ENCODE results near the gene ABCG8.

ABCG8 gene

DNA sequence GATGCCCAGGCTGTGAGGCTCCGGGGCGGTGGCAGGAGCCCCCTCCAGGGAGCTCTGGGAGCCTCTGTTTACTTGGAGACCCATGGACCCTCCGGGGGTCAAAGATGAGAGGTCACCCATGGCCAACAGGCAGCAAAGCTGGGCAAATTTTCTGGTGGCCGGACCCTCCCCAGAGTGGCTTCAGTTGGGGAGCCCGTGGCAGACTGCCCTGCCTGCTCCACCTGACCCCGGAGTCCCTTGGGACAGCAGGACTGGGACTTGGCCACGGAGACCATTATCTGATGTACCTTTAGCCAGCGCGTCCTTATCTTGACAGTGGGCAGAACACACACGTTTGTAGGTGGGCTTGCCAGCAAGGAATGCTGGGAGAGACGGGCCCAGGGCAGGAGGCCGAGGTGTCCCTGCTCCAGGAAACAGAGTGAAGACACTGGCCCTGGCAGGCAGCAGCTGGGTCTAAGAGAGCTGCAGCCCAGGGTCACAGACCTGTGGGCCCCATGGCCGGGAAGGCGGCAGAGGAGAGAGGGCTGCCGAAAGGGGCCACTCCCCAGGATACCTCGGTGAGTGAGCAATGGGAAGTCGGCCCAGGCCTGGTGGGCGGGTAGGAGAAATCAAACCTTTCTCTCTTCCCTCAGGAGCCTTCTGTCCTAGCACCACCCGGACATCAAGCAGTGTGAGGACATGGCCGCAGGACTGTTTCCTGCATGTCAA, at the start of gene ABCG8, which contains the start of gene ABCG5:
Gene ABCG8, plus strand, starts transcription at position 412 of the 708 bp plus-strand sequence. Its CDS starts 83 bp downstream, at position 495.
Gene ABCG5, minus strand, starts transcription at position 280 of the 708 bp plus-strand sequence. Its CDS starts 160 bp downstream, at position 120.
- no peak for DNase-seq

DNA sequence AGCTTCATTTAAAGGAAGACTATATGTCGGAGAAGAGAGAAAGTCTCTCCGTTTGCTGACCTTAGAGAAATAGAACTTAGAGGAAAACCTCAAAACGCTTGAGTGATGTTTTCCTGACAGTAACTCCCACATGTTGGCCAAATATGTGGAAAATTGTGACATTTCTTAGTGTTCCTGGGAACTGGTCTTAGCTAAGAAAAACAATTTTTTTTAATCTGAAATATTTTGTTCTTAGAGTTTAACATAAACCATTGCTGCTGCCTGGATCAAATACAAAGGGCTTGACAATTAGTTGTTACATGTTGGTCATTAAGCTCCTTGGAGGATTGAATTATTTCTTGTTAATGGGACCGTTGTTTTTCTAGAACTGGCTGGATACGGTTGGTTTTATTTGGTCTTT, 48.6 kb upstream of the ABCG8 start:
- no peak for DNase-seq

- no peak for DNase-seq
Measured at GRCh38 chr2:43791035-43791765, 47.6 kb upstream of the ABCG8 start.

DNA sequence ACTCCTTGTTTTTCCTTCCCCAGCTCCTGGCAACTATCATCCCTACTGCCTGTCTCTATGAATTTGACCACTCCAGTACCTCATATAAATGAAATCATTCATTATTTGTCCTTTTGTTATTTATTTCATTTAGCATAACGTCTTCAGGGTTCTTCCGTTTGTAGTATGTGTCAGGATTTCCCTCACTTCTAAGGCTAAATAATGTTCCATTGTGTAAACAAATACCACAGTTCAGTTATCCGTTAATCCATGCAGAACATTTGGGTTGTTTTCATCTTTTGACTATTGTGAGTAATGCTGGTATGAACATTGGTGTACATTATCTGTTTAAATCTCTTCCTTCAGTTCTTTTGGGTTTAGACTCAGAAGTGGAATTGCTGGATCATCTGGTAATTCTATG, 46.1 kb upstream of the ABCG8 start:
- no peak for DNase-seq

- no peak for DNase-seq
Measured at GRCh38 chr2:43794956-43795355, 43.8 kb upstream of the ABCG8 start.

DNA sequence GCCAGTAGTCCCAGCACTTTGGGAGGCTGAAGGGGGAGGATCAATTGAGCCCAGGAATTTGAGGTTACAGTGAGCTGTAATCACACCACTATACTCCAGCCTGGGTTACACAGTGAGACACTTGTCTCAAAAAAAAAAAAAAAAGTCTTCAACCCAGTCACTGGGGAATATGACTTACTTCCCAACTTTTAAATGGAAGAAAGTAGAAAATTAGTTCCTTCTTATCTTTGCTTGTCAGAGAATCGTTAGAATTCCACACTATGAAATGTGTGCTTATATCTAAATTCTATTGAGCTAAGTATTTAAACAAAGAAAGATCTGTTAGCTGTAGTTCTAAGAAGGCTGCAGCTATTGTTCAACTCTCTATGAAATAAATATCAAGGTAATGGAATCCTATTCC, 42.6 kb upstream of the ABCG8 start:
- no peak for DNase-seq

DNA sequence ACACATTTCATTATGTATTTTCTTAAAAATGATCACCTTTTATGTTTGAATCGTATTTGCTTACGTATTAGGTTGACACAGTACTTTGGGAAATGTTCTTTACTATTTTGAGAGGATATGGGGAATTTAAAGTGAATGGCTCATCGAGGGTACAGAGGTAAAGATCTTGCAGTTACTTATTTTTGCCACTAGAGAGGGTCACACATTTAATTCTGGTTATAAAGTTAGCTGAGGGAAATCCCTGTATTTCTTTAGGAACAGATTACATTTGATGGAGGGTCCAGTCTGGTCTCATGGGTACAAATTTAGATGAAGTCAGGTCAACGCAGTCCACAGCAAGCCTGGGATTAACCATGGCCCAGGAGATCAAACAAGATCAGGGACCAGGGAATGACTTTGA, 40.5 kb upstream of the ABCG8 start:
- no peak for DNase-seq

GRCh38 chr2:43800894-43801293, 37.9 kb upstream of the ABCG8 start:
- no peak for DNase-seq

DNA sequence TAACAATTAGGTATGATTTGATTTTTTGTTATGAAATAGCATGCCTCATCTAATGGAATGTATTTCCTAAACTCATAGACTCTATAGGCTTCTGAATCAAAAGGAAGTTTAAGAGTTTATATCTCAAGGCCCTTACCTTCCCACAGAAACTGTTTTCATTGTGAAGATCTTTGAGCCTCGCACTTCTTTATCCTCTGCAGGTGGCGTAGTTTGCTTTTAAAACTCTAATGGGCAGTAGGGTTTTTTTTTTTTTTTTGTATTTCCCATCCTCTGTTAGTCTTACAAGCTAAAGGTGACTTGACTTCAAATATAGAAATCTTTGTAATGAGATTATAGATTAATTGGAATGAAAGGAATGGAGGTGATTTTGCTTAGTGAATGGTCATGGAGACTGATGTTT, 36.6 kb upstream of the ABCG8 start:
- DNase-seq, result no peak

- no peak for DNase-seq
Measured at GRCh38 chr2:43803113-43803512, 35.7 kb upstream of the ABCG8 start.

- no peak for DNase-seq
Measured at GRCh38 chr2:43806719-43807031, 32.1 kb upstream of the ABCG8 start.

DNA sequence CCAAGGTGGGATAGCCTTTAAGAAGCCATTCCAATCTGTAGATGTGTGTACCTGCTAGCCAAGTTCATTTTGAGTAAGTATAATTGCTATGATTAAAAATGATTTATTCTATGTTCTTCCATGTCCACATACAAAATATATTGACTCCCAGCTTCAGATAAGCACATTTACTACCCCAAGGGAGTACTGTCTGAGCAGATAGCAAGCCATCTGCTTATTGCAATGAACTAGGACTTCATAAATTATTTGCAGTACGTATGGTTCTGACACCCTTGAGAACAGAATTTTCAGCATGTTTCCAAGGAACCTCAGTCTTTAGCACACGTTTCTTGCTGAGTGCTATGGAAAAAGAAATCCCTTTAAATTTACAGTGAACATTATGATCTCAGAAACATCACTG, 28.3 kb upstream of the ABCG8 start:
- no peak for DNase-seq

DNA sequence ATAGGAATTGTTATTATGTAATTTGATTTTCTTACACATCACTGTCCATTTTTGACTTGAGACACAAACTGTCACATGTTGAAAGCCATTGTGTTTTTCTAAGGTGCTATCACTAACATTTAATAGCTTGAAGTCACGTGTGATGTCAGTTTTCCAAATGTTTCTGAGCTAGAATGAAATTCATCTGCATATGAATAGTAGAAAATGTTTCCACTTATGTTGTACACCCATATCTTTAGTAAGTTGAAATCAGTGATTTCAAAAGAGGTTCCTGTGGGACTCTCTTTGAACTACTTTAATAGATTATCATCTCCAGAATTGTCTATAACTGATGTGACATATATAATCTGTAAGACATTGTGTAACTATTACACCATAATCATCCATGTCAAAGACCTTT, 27.9 kb upstream of the ABCG8 start:
- no peak for DNase-seq

DNA sequence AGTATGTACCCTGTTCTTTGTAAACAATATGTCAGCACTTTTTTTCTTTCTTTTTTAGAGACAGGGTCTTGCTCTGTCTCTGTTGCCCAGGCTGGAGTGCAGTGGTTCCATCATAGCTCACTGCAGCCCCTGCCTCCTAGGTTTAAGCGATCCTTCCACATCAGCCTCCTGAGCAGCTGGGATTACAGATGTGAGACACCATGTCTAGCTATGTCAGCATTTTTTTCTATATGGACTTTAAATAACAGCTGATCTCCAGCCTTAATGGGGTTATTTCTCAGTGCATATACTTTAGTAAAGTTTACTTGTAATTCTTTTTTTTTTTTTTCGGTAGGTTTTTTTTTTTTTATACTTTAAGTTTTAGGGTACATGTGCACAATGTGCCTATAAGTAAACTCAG, 26.8 kb upstream of the ABCG8 start:
- DNase-seq, result no peak

DNA sequence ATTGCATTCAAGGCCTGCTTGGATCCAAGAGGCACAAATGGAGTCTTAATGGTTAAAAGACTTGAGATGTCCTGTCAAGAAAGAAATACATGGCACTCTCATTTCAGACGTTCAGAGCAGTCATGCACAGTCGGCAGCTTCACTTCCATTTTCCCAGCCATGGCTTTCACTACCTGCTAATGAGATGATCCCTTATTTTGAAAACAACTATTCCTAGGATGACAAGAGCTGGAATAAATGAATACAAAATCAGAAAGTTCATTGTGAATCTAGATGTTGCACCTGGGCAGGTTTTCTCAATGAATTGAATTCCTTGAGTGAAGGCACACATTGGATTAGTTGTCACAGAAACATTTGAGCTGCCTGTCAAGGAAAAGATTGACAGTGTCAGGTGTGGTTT, 25.8 kb upstream of the ABCG8 start:
- DNase-seq, result no peak

- no peak for DNase-seq
Measured at GRCh38 chr2:43814711-43815110, 24.1 kb upstream of the ABCG8 start.

DNA sequence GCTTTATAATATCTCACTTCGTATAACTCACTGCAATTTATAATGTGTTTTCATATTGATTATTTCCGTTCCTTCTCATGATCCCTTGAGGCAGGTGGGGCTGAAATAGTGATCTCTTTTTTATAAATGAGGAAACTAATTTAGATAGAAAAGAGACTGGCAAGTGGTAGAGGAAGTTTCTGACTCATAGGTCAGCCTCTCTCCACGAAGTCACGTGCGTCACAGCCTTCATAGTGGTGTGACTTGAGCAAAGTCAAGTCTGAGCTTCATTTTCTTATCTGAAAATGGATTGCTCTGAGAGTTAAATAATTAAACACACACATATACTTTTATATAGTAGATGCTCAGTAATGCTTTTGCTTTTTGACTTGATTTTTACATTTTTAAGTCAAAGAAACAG, 20.0 kb upstream of the ABCG8 start:
- DNase-seq, result no peak

GRCh38 chr2:43819491-43820163, 19.1 kb upstream of the ABCG8 start:
- no peak for DNase-seq

GRCh38 chr2:43822839-43823238, 15.9 kb upstream of the ABCG8 start:
- DNase-seq, result no peak

DNA sequence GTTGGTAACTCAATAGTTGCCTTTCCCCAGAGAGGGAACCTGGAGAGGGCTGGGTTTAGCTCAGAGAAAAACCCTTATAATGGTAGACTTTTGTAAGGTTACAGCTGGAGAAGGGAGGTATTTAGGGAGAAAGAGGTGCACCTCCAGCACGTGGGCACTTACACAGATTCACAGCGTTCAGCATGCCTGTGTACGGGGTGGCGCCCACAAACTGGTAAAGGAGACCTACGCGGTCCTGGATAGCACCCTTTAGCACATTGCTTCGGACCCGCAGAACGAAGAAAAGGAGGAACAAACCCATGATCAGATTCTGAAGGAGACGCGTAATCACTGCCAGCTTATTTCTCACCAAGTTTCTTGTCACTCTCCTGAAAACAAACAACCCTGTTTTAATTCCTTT, 15.0 kb upstream of the ABCG8 start:
- DNase-seq, result no peak

DNA sequence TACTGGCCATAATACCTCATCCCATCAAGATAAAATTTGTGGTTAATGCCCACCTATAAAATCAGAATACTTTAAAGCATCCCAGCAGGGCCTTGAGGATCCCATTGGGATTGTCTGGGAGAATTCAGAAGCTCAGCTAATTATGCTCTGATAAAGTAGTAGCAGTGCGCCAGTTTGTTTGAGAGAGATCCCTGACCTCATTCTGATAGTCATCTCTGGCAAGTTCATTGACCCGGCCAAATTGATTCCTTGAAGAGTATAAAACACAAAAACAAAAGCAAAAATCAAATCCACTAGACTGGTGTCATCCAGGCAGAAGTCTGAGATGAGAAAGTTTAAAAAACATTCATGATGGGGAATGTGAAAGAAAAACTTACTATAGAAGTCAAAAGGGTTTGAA, 14.3 kb upstream of the ABCG8 start:
- DNase-seq, result no peak

DNA sequence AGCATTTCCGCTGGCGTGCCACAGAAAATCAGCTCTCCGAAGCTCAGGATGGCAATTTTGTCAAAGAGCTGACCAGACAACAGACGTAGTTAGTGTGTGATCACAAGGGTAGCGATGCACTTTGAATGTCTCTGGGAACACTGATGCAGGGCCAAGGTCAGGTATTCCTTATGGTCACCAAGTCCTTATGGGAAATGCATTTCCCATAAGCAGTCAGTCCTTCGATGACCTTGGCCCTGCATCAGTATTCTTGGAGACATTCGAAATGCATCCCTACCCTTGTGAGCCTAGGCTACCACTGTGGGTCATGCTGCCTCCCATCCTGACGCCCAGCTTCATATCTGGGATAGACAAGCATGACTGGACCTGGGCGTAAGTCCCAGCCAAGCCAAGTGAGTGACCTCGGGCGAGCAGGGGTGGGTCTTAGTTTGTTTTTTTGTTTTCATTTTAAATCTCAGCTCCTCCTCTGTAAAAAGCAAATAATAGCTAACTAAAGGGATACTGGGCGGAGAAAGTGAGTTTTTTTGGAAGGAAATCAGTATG, 13.7 kb upstream of the ABCG8 start:
- no peak for DNase-seq

GRCh38 chr2:43825841-43826240, 12.9 kb upstream of the ABCG8 start:
- DNase-seq, result no peak
